ELF-1 (cell line): ENCODE results near the gene CNGA3.
A peak's percentile ranks its signal among the peaks of the same experiment; 100 is the strongest.

Experiments used
- DNase-seq: peaks from one replicate; pipeline ENCODE4 v3.0.0-alpha.2; 2016; ENCODE audit warnings: low read depth, low spot score

CNGA3 gene

DNA sequence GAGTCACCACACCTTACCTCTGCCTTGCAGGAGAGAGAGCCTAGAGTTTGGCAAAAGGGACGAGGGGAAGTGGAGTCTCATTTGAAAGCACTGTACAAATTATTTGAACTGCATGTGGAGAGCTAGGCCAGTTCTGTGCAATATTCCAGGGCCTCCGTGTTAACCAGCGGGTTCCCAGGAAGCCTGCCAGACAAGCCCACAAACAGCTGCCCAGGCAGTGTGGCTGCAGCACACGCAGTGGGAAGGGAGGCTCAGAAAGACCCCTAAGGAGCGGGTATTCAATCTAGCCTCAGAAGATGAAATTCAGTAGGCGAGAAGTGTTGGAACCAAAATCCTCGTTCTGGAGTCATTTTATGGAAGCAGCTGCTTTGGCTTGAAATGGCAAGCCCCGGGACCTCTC lies 30.7 kb downstream of the CNGA3 start:
- no peak for DNase-seq

DNA sequence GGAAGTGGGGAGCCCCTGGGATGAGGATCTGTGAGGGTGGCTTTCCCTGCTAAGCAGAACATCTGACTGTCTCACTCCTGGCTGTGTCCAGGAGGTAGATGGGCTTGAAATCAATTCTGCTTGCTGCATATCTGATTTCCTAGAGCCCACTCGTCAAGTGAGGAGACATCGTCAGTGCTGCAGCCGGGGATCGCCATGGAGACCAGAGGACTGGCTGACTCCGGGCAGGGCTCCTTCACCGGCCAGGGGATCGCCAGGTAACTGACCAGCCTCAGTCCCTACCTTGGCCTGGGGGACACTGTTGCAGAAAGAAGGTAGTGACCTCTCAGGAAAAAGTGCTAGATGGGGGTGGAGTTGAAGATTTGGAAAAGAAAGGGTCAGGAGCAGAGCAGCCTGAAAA lies 31.3 kb downstream of the CNGA3 start:
- no peak for DNase-seq

DNA sequence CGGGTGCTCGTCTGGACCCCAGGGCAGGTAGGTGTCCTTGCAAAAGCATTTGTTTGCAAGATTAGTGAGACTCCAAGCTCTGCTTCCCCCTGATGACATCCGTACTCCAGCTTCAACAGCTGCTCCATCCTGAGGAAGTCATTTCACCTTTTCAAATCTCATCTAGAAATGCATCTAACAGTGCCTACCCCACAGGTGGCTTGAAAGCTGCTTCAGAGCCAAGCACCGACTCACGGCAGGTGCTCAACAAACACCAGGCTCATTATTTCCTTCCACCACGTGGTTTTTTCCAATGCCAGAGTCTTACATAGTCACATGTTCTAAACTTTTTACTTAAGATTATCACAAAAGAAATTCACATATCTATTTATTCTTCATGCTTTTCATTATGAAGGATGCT lies 31.9 kb downstream of the CNGA3 start:
- no peak for DNase-seq

GRCh38 chr2:98378901-98379300 lies 32.6 kb downstream of the CNGA3 start:
- no peak for DNase-seq

DNA sequence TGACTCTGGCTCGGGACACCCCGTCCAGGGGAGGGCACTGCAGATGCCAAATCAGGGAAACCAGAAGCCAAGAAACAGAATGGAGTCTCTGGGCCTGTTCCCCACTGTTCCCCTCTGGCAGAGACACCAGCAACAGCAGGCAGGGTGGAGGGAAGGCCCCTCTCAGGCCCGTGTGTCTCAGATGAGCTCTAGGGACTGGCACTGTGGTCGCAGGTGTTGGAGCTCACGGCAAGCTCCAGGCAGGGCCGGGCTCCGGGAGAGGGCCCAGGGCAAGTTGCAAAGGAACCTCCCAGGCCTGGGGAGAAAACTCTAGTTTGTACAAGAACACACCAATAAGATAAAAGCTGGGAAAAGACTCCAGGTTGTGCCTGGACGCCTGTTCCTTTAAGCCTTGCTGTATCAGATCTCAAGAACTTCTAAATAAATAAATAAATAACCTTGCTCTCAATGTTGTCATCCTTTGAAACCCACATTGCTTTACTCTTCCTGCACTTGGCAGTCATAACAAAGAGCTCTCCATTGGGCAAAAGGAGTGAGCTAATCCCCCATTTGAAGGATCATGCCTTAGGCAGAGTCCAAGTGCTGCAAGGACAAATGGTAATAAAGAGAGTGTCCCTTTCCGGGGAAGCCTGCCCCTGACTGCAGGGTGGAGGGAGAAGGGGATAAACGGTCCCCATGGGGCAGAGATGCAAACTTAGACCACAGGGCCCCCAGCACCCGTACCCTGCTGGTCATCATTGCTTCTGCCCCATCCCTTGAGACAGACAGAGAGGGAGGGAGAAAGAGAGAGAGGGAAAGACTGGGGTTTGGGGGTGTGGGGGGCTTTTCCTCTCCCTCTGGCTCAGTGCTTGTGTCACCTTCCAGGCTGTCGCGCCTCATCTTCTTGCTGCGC lies 33.3 kb downstream of the CNGA3 start:
- DNase-seq, result no peak

GRCh38 chr2:98380203-98380535 lies 33.9 kb downstream of the CNGA3 start:
- DNase-seq, result no peak

DNA sequence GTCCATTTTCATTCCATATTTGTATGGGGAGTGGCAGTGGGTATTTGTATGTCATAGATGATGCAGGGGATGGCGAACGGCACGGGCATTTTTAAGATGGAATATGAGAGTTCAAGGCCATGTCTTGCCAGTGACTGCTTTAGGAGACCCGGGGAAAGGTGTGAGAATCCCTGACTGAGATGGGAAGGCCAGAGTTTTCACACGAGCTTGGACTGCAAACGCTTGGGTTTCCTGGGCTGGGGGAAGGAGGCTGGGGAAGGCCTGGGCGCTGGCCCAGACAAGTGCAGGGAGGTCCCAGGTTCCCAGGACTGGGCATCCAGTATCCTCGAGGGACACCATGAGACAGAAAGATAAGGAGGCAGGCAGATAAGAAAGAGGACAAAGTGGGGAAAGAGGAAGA lies 35.2 kb downstream of the CNGA3 start:
- no peak for DNase-seq

DNA sequence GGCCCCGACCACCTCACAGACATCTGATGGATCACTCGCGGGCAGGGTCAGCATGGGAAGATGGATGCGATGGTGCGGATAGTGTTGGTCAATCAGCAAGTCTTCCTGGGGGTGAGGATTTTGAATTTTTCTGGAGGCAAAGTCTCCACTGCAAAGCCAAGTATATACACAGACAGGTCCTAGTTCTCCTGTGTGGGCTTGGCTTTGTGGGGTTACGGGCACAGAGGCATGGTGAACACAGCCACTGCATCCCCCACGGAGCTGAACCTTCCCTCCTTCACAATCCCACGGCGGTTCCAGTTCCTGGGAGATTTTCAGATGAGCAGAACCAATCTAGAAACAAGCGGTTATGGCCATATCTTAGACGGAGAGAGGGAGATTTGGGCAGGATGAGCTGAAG lies 35.8 kb downstream of the CNGA3 start:
- DNase-seq, result no peak

DNA sequence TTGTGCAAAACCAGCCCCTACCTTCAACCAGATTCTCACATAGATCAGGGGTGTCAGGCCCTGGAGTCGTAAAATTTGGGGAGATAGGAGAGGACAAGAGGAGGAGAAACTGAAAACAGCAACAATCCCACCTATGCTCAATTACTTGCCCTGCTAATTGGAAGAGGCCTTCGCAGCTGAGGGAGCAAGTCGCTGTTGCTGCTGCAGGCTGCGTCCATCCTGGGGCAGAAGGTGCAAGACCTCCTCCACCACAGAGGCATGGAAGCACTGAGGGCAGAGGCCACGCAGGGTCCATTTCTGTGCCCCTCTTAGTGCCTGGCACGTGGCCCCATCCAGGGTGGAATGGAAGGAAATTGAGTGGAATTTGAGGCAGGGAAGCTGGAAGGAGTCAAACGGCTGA lies 36.5 kb downstream of the CNGA3 start:
- DNase-seq, result no peak

DNA sequence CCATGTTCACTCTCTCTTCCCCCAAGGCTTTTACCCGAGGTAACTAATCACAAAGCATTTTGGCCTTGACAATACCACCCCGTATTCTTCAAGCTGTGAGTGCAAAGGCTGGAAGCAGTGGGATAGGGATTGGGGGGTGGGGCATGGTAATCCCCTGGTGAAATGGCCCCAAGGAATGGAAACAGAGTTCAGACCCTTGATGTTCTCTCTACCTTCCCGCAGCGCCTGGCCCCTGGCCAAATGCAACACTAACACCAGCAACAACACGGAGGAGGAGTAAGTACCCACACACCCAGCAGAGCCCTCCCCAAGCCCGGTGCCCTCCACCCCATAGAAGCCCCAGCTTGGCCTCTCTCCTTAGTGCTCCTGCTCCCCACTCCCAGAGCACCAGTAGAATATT lies 36.9 kb downstream of the CNGA3 start:
- peak; percentile 69 for DNase-seq

GRCh38 chr2:98385050-98385699 lies 38.9 kb downstream of the CNGA3 start:
- DNase-seq, result peak; percentile 86

GRCh38 chr2:98387478-98387877 lies 41.2 kb downstream of the CNGA3 start:
- DNase-seq, result no peak

- no peak for DNase-seq
Measured at GRCh38 chr2:98388081-98388480, 41.8 kb downstream of the CNGA3 start.

GRCh38 chr2:98388601-98389250 lies 42.5 kb downstream of the CNGA3 start:
- DNase-seq, result no peak

DNA sequence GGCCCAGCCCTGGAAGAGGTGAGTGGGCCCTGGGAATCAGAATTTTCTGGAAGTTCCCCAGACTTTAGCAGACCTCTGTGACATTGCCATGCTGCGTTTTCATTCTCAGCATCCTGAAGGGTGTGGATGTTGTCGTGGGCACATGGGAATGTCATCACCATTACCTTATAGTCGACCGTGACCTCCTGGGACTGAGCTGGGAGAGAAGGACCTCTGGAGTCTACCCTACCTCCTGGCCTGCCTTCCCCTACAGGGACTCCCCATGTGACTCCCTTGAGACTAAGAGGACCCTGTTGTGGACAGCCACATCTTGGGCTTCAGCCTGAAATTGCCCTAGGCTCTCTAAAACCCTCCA lies 43.0 kb downstream of the CNGA3 start:
- DNase-seq, result no peak

- DNase-seq, result no peak
Measured at GRCh38 chr2:98390571-98391476, 44.6 kb downstream of the CNGA3 start.

GRCh38 chr2:98391581-98392270 lies 45.5 kb downstream of the CNGA3 start:
- DNase-seq, result no peak

GRCh38 chr2:98393354-98393753 lies 47.1 kb downstream of the CNGA3 start:
- DNase-seq, result no peak

- no peak for DNase-seq
Measured at GRCh38 chr2:98394595-98395153, 48.4 kb downstream of the CNGA3 start.

GRCh38 chr2:98395977-98396376 lies 49.7 kb downstream of the CNGA3 start:
- DNase-seq, result no peak
